ENCODE data around the gene RSBN1. TPM values are rescaled to one million over a fixed set of nuclear protein-coding genes. Genes with fewer than 3 reads are reported as not detected.
"Not testable (repeated sequence)": the region's sequence is repeated elsewhere in the genome, so short reads cannot be mapped to it uniquely, and the experiment has no call there.

The RSBN1 gene
- total RNA-seq, 1 experiment from 2014 or later, result 8.4 TPM

- no peak overlapping the region for H2AFZ ChIP-seq (ENCODE audit: low read length)
- ChIA-PET POLR2A (ENCODE audit: unreplicated experiment) (no interaction called here), CTCF (no interaction called here)
- H3K4me3 ChIP-seq (ENCODE audit: low read length), result no peak overlapping the region
- DNase-seq (no peak), ATAC-seq (no peak)
- H3K9me2 ChIP-seq (replicated peaks; ENCODE audit: low read length), result no peaks in the 10 kb centered on the region
- H3K4me2 ChIP-seq (ENCODE audit: low read length), result no peak overlapping the region
- no peaks in the 10 kb centered on the region for H3K9me3 ChIP-seq (ENCODE audit: low read length)
- no TSS peak for BruUV-seq (replicated peaks)
- no peak for TF ChIP-seq EZH2phosphoT487 (IDR thresholded peaks at IDR 0.05; ENCODE audit: borderline replicate concordance, low read length)
- no peak for TF ChIP-seq CTCF (conservative IDR thresholded peaks at IDR 0.05; ENCODE audit: low read depth, low read length)
- TF ChIP-seq EZH2 (IDR thresholded peaks at IDR 0.05; ENCODE audit: low read length, unreplicated experiment), result no peak
- peaks cover 15% of the 10 kb centered on the region; the same call in 1 of the 2 replicates for H3K36me3 ChIP-seq (ENCODE audit: low read depth, low read length)
- no peaks in the 10 kb centered on the region for H3K79me2 ChIP-seq (ENCODE audit: low read length)
- H3K27me3 ChIP-seq (ENCODE audit: low read length), result no peaks in the 10 kb centered on the region
- H4K20me1 ChIP-seq (ENCODE audit: low read length), result no peaks in the 10 kb centered on the region
- no peak overlapping the region for H3K9ac ChIP-seq (ENCODE audit: low read length)
- intact Hi-C loops (cut with micrococcal nuclease), result no loop called here
- no peaks in the 10 kb centered on the region for H3K4me1 ChIP-seq (ENCODE audit: insufficient read depth, low read length)
- H3F3A ChIP-seq (ENCODE audit: low read length, unreplicated experiment), result no peaks in the 10 kb centered on the region
- H3K27ac ChIP-seq (ENCODE audit: low read length), result no peak overlapping the region
Observed at GRCh38 chr1:113734357-113735055, 77.8 kb downstream of the RSBN1 start.

GRCh38 chr1:113732802-113733201 is 79.5 kb downstream of the RSBN1 start:
- intact Hi-C loops (cut with micrococcal nuclease), result no loop called here
- no peaks in the 10 kb centered on the region for H3K9me2 ChIP-seq (replicated peaks; ENCODE audit: low read length)
- no peak overlapping the region for H3K4me3 ChIP-seq (ENCODE audit: low read length)
- no peak overlapping the region for H2AFZ ChIP-seq (ENCODE audit: low read length)
- H3K9ac ChIP-seq (ENCODE audit: low read length), result no peak overlapping the region
- ChIA-PET CTCF (no interaction called here), POLR2A (ENCODE audit: unreplicated experiment) (no interaction called here)
- DNase-seq (no peak), ATAC-seq (no peak)
- no peak overlapping the region for H3K4me2 ChIP-seq (ENCODE audit: low read length)
- H3F3A ChIP-seq (ENCODE audit: low read length, unreplicated experiment), result no peaks in the 10 kb centered on the region
- H3K27ac ChIP-seq (ENCODE audit: low read length), result no peak overlapping the region
- no peaks in the 10 kb centered on the region for H3K4me1 ChIP-seq (ENCODE audit: insufficient read depth, low read length)
- H3K9me3 ChIP-seq (ENCODE audit: low read length), result no peaks in the 10 kb centered on the region
- H3K36me3 ChIP-seq (ENCODE audit: low read depth, low read length), result peaks cover 11% of the 10 kb centered on the region; the same call in 1 of the 2 replicates
- no peaks in the 10 kb centered on the region for H3K79me2 ChIP-seq (ENCODE audit: low read length)
- H4K20me1 ChIP-seq (ENCODE audit: low read length), result no peaks in the 10 kb centered on the region
- no TSS peak for BruUV-seq (replicated peaks)
- H3K27me3 ChIP-seq (ENCODE audit: low read length), result no peaks in the 10 kb centered on the region
- TF ChIP-seq CTCF (conservative IDR thresholded peaks at IDR 0.05; ENCODE audit: low read depth, low read length) (no peak), EZH2 (IDR thresholded peaks at IDR 0.05; ENCODE audit: low read length, unreplicated experiment) (no peak), EZH2phosphoT487 (IDR thresholded peaks at IDR 0.05; ENCODE audit: borderline replicate concordance, low read length) (no peak)

GRCh38 chr1:113721010-113721409 is 91.3 kb downstream of the RSBN1 start:
- Histone ChIP-seq H3K27me3 (ENCODE audit: low read length) (no peaks in the 10 kb centered on the region), H3K4me3 (ENCODE audit: low read length) (no peak overlapping the region), H3K9me3 (ENCODE audit: low read length) (no peaks in the 10 kb centered on the region), H3K4me1 (ENCODE audit: insufficient read depth, low read length) (no peaks in the 10 kb centered on the region), H4K20me1 (ENCODE audit: low read length) (no peaks in the 10 kb centered on the region), H3K9me2 (replicated peaks; ENCODE audit: low read length) (no peaks in the 10 kb centered on the region), H3K27ac (ENCODE audit: low read length) (no peak overlapping the region), H2AFZ (ENCODE audit: low read length) (no peak overlapping the region), H3K4me2 (ENCODE audit: low read length) (no peak overlapping the region), H3K36me3 (ENCODE audit: low read depth, low read length) (peaks cover 40% of the 10 kb centered on the region), H3K79me2 (ENCODE audit: low read length) (no peaks in the 10 kb centered on the region), H3K9ac (ENCODE audit: low read length) (no peak overlapping the region), H3F3A (ENCODE audit: low read length, unreplicated experiment) (no peaks in the 10 kb centered on the region)
- intact Hi-C loops (cut with micrococcal nuclease), result no loop called here
- TF ChIP-seq EZH2phosphoT487 (IDR thresholded peaks at IDR 0.05; ENCODE audit: borderline replicate concordance, low read length), result no peak
- no peak for TF ChIP-seq EZH2 (IDR thresholded peaks at IDR 0.05; ENCODE audit: low read length, unreplicated experiment)
- no peak for TF ChIP-seq CTCF (conservative IDR thresholded peaks at IDR 0.05; ENCODE audit: low read depth, low read length)
- CTCF ChIA-PET, result no interaction called here
- POLR2A ChIA-PET (ENCODE audit: unreplicated experiment), result no interaction called here
- DNase-seq (no peak), ATAC-seq (no peak)
- BruUV-seq (replicated peaks), result no TSS peak

- H3F3A ChIP-seq (ENCODE audit: low read length, unreplicated experiment); H3K9me2 ChIP-seq (replicated peaks; ENCODE audit: low read length); H3K4me3 ChIP-seq (ENCODE audit: low read length); H4K20me1 ChIP-seq (ENCODE audit: low read length); H3K79me2 ChIP-seq (ENCODE audit: low read length); BruUV-seq (replicated peaks); ATAC-seq; H3K27me3 ChIP-seq (ENCODE audit: low read length); POLR2A ChIA-PET (ENCODE audit: unreplicated experiment); H3K9me3 ChIP-seq (ENCODE audit: low read length); H3K9ac ChIP-seq (ENCODE audit: low read length); H2AFZ ChIP-seq (ENCODE audit: low read length); H3K4me2 ChIP-seq (ENCODE audit: low read length); DNase-seq; CTCF ChIA-PET; H3K4me1 ChIP-seq (ENCODE audit: insufficient read depth, low read length); H3K27ac ChIP-seq (ENCODE audit: low read length); intact Hi-C loops (cut with micrococcal nuclease): not testable (repeated sequence)
- H3K36me3 ChIP-seq (ENCODE audit: low read depth, low read length), result peaks cover 40% of the 10 kb centered on the region
Observed at GRCh38 chr1:113718621-113719020, 93.7 kb downstream of the RSBN1 start.

Data from PC-3 (cell line).